HG03060 (cell line): ENCODE data around the gene PA2G4.
"Not testable (repeated sequence)": the region's sequence is repeated elsewhere in the genome, so short reads cannot be mapped to it uniquely, and the experiment has no call there.

Experiments used
- ATAC-seq: cut with Tn5 transposase; IDR thresholded peaks from one replicate; pipeline ENCODE4 v1.9.1; 2021; ENCODE audit warnings: low read depth, moderate number of reproducible peaks; ENCODE audit not compliant: unreplicated experiment

Gene PA2G4

GRCh38 chr12:56151672-56152131 lies 47.3 kb downstream of the PA2G4 start:
- no peak for ATAC-seq

GRCh38 chr12:56152132-56152755 lies 47.9 kb downstream of the PA2G4 start, which contains the start of gene MYL6B:
TSS of gene MYL6B (plus strand) at chr12:56152587. CDS start at chr12:56153919, 1,332 bp downstream.
- ATAC-seq, result peak; percentile 72

GRCh38 chr12:56152756-56153677 lies 48.7 kb downstream of the PA2G4 start:
- no peak for ATAC-seq

- no peak for ATAC-seq
Observed at GRCh38 chr12:56153678-56154065, 49.3 kb downstream of the PA2G4 start.

GRCh38 chr12:56154246-56154771 lies 50.0 kb downstream of the PA2G4 start:
- no peak for ATAC-seq

GRCh38 chr12:56154818-56155217 lies 50.5 kb downstream of the PA2G4 start:
- ATAC-seq, result no peak

GRCh38 chr12:56155256-56155845 lies 51.0 kb downstream of the PA2G4 start:
- no peak for ATAC-seq

- not testable (repeated sequence) for ATAC-seq
Observed at GRCh38 chr12:56156464-56157200, 52.3 kb downstream of the PA2G4 start.

GRCh38 chr12:56157201-56158028 lies 53.1 kb downstream of the PA2G4 start:
- peak; percentile 20 for ATAC-seq

- ATAC-seq, result peak; percentile 86
Observed at GRCh38 chr12:56158029-56158925, 53.9 kb downstream of the PA2G4 start, which contains the start of gene MYL6. TSS of gene MYL6 (plus strand) at chr12:56158359. CDS start at chr12:56158402, 43 bp downstream.

GRCh38 chr12:56158926-56159461 lies 54.6 kb downstream of the PA2G4 start:
- ATAC-seq, result no peak

GRCh38 chr12:56159482-56160192 lies 55.3 kb downstream of the PA2G4 start:
- ATAC-seq, result no peak

GRCh38 chr12:56160193-56160763 lies 55.9 kb downstream of the PA2G4 start:
- no peak for ATAC-seq

- ATAC-seq, result no peak
Observed at GRCh38 chr12:56160894-56161689, 56.7 kb downstream of the PA2G4 start.

GRCh38 chr12:56161690-56162351 lies 57.5 kb downstream of the PA2G4 start:
- ATAC-seq, result no peak
